SK-N-SH (cell line): ENCODE data around the gene ZFYVE9. TPM values are rescaled to one million over a fixed set of nuclear protein-coding genes. Genes with fewer than 3 reads are reported as not detected.

Source experiments
- CTCF ChIA-PET: fragments of 300-600, 350-600 bp; formaldehyde crosslinking; extraction: SDS; loops from one replicate; lab custom pipeline; 2021; lab: Yijun Ruan, JAX
- POLR2A ChIA-PET: fragments of 350-600 bp; sonication (Branson Sonifier 250); formaldehyde crosslinking; extraction: SDS; loops from one replicate; lab custom pipeline; 2020; ENCODE audit warnings: antibody characterized with exemption, inconsistent platforms; lab: Yijun Ruan, JAX
- DNase-seq: peaks from one replicate; pipeline ENCODE4 v3.0.0; 2012
- H2AFZ ChIP-seq: fragments of 200-600 bp; sonication (generic); 2 replicates; pipeline ENCODE4 v1.8.1; 2016; ENCODE audit warnings: antibody characterized with exemption, mild to moderate bottlenecking, low read depth
- H3F3A ChIP-seq: fragments of 200-600 bp; sonication (generic); replicated peaks from 2 replicates; pipeline ENCODE3; 2016; ENCODE audit warnings: antibody characterized with exemption, mild to moderate bottlenecking; ENCODE audit not compliant: insufficient read depth
- H3K27ac ChIP-seq, 2 experiments: fragments of 200-500 bp in 1 of 2; fragments of 200-600 bp in 1 of 2; sonication (Bioruptor generic) in 1 of 2; sonication (generic), shearing (Covaris generic) in 1 of 2; 2 replicates each; pipeline versions ENCODE4 v1.5.1 to v1.6.1; 2014 to 2016; ENCODE audit warnings: low read depth in 2 of 2, inconsistent platforms in 1 of 2, low read length in 1 of 2, mild to moderate bottlenecking in 1 of 2, mixed read lengths in 1 of 2
- H3K27me3 ChIP-seq: fragments of 200-600 bp; sonication (generic), shearing (Covaris generic); 2 replicates; pipeline ENCODE4 v1.6.1; 2016; ENCODE audit warnings: mixed run types; ENCODE audit not compliant: insufficient read depth
- H3K36me3 ChIP-seq, 2 experiments: fragments of 200-500 bp in 1 of 2; fragments of 200-600 bp in 1 of 2; sonication (Bioruptor generic) in 1 of 2; sonication (generic) in 1 of 2; replicated peaks in 1 of 2; 2 replicates each; pipeline versions ENCODE3 to v1.5.1; 2014 to 2016; ENCODE audit warnings: low read length in 1 of 2, mild to moderate bottlenecking in 1 of 2; ENCODE audit not compliant: insufficient read depth in 2 of 2, control insufficient read depth in 1 of 2
- H3K4me1 ChIP-seq, 2 experiments: fragments of 200-500 bp in 1 of 2; fragments of 200-600 bp in 1 of 2; sonication (Bioruptor generic) in 1 of 2; sonication (generic), shearing (Covaris generic) in 1 of 2; 2 replicates each; pipeline versions ENCODE4 v1.5.1 to v1.6.1; 2014 to 2016; ENCODE audit warnings: low read depth in 1 of 2, low read length in 1 of 2, mixed run types in 1 of 2; ENCODE audit not compliant: insufficient read depth in 2 of 2, control insufficient read depth in 1 of 2
- H3K4me2 ChIP-seq: fragments of 200-600 bp; sonication (generic), shearing (Covaris generic); 2 replicates; pipeline ENCODE4 v1.6.1; 2017; ENCODE audit warnings: mixed run types
- H3K4me3 ChIP-seq, 2 experiments: fragments of 200-500 bp in 1 of 2; fragments of 200-600 bp in 1 of 2; sonication (Bioruptor generic) in 1 of 2; sonication (generic), shearing (Covaris generic) in 1 of 2; 2 replicates each; pipeline versions ENCODE4 v1.5.1 to v1.8.1; 2014 to 2016; ENCODE audit warnings: low read depth in 2 of 2, inconsistent platforms in 1 of 2, low read length in 1 of 2, mild to moderate bottlenecking in 1 of 2, mixed read lengths in 1 of 2, moderate library complexity in 1 of 2
- H3K79me2 ChIP-seq: fragments of 200-600 bp; sonication (generic); 2 replicates; pipeline ENCODE4 v1.8.1; 2017; ENCODE audit warnings: mild to moderate bottlenecking; ENCODE audit not compliant: insufficient read depth
- H3K9ac ChIP-seq: fragments of 200-600 bp; sonication (generic); 2 replicates; pipeline ENCODE4 v1.6.1; 2017; ENCODE audit warnings: mixed run types
- H3K9me2 ChIP-seq: fragments of 200-600 bp; sonication (generic); 2 replicates; pipeline ENCODE4 v1.6.1; 2017; ENCODE audit warnings: mixed run types
- H3K9me3 ChIP-seq: fragments of 200-600 bp; sonication (generic); 2 replicates; pipeline ENCODE4 v1.6.1; 2017; ENCODE audit warnings: mixed run types, mild to moderate bottlenecking, moderate library complexity
- H4K20me1 ChIP-seq: fragments of 200-600 bp; sonication (generic); 2 replicates; pipeline ENCODE4 v1.6.1; 2017; ENCODE audit warnings: mild to moderate bottlenecking, mixed run types; ENCODE audit not compliant: insufficient read depth
- FOSL2 ChIP-seq: IDR thresholded peaks from 2 replicates; pipeline ENCODE4 v1.4.0; 2012; ENCODE audit warnings: low read depth, mild to moderate bottlenecking, moderate library complexity, borderline replicate concordance
- FOXJ3 ChIP-seq: sonication (generic); formaldehyde crosslinking; IDR thresholded peaks from 2 replicates; pipeline ENCODE4 v1.5.1; 2020; ENCODE audit warnings: mild to moderate bottlenecking, missing genetic modification reagents
- GATA2 ChIP-seq: sonication (generic); formaldehyde crosslinking; IDR thresholded peaks from 2 replicates; pipeline ENCODE4 v1.5.0; 2020; ENCODE audit warnings: mild to moderate bottlenecking, missing genetic modification reagents
- NRF1 ChIP-seq: IDR thresholded peaks from 2 replicates; pipeline ENCODE4 v1.6.1; 2012; ENCODE audit warnings: low read depth, mild to moderate bottlenecking, low read length
- RAD21 ChIP-seq: IDR thresholded peaks from 2 replicates; pipeline ENCODE4 v1.6.1; 2012; ENCODE audit warnings: mild to moderate bottlenecking, low read length
- RFX5 ChIP-seq: IDR thresholded peaks from 2 replicates; pipeline ENCODE4 v1.6.1; 2012; ENCODE audit warnings: mild to moderate bottlenecking, improper control_type of control experiment, low read length
- RXRA ChIP-seq: IDR thresholded peaks from 2 replicates; pipeline ENCODE4 v1.4.0; 2012; ENCODE audit warnings: low read depth, mild to moderate bottlenecking, borderline replicate concordance
- SMC3 ChIP-seq: IDR thresholded peaks from 2 replicates; pipeline ENCODE4 v1.6.1; 2012; ENCODE audit warnings: low read depth, low read length, improper control_type of control experiment
- USF1 ChIP-seq: IDR thresholded peaks from 2 replicates; pipeline ENCODE4 v1.4.0; 2012; ENCODE audit warnings: low read depth, borderline replicate concordance
- WGBS: methylation state at CpG from one replicate; pipeline ENCODE4 v1.1.6; 2017; ENCODE audit warnings: low lambda C conversion rate; 5-methylcytosine and 5-hydroxymethylcytosine counted together
- polyA plus RNA-seq, 3 experiments: library from polyadenylated mRNA; depleted of rRNA; stranded (reverse); fragments of >200 nt; gene quantifications; 2 replicates each; pipeline ENCODE4 v1.2.3, GENCODE V29; 2012
- TF ChIP-seq, protein P1 (sequence below): fragments of 200-600 bp; sonication (generic); IDR thresholded peaks from 2 replicates; pipeline ENCODE4 v1.6.1; 2017; ENCODE audit warnings: antibody characterized with exemption, mild to moderate bottlenecking, moderate library complexity
- TF ChIP-seq, protein P2 (sequence below): IDR thresholded peaks from 2 replicates; pipeline ENCODE4 v1.4.0; 2012; ENCODE audit warnings: low read depth

ZFYVE9 gene
- polyA plus RNA-seq, 1 of the 3 experiments (the other 2 are of a cell fraction): 4.1 TPM

GRCh38 chr1:52127181-52128180 is 14.4 kb upstream of the ZFYVE9 start:
- H3K79me2 ChIP-seq: no peaks in the 10 kb centered on the region
- H3K9me3 ChIP-seq: no peaks in the 10 kb centered on the region
- H3K9me2 ChIP-seq: no peaks in the 10 kb centered on the region
- no peak overlapping the region for H3K9ac ChIP-seq
- no peak overlapping the region for H2AFZ ChIP-seq
- no peak overlapping the region for H3K4me2 ChIP-seq
- H4K20me1 ChIP-seq: no peaks in the 10 kb centered on the region
- no peaks in the 10 kb centered on the region for H3K27me3 ChIP-seq
- ChIA-PET POLR2A (interaction anchor here (1.5 kb wide), 1 partner anchor 221 kb away, joined by 5 read pairs; no protein-coding TSS in a partner anchor), CTCF (interaction anchor here (0.6 to 3.7 kb wide), 36 partner anchors 8 to 558 kb away, joined by 3 to 54 read pairs (median 4); partner anchors contain the start of genes ORC1, PRPF38A and ZFYVE9)
- peaks cover 3% of the 10 kb centered on the region for H3F3A ChIP-seq
- no peak overlapping the region for H3K27ac ChIP-seq
- DNase-seq: peak; percentile 62
- TF ChIP-seq SMC3 (peak; percentile 81), RAD21 (peak; percentile 90), RFX5 (0 out of 2 replicates have a peak, but pooled peaks have one; percentile 17), RXRA (no peak), NRF1 (0 out of 2 replicates have a peak, but pooled peaks have one; percentile 8), USF1 (no peak), GATA2 (CRISPR knock-in tag) (no peak), FOXJ3 (CRISPR knock-in tag) (no peak)
- TF ChIP-seq, protein P1, sequence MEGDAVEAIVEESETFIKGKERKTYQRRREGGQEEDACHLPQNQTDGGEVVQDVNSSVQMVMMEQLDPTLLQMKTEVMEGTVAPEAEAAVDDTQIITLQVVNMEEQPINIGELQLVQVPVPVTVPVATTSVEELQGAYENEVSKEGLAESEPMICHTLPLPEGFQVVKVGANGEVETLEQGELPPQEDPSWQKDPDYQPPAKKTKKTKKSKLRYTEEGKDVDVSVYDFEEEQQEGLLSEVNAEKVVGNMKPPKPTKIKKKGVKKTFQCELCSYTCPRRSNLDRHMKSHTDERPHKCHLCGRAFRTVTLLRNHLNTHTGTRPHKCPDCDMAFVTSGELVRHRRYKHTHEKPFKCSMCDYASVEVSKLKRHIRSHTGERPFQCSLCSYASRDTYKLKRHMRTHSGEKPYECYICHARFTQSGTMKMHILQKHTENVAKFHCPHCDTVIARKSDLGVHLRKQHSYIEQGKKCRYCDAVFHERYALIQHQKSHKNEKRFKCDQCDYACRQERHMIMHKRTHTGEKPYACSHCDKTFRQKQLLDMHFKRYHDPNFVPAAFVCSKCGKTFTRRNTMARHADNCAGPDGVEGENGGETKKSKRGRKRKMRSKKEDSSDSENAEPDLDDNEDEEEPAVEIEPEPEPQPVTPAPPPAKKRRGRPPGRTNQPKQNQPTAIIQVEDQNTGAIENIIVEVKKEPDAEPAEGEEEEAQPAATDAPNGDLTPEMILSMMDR: peak; percentile 87
- TF ChIP-seq, protein P2, sequence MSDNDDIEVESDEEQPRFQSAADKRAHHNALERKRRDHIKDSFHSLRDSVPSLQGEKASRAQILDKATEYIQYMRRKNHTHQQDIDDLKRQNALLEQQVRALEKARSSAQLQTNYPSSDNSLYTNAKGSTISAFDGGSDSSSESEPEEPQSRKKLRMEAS: no peak
- no peak overlapping the region for H3K4me3 ChIP-seq
- H3K36me3 ChIP-seq: no peaks in the 10 kb centered on the region
- no peaks in the 10 kb centered on the region for H3K4me1 ChIP-seq
- WGBS: 37% methylated on average over 5 of the region's 5 CpGs

- CTCF ChIA-PET: interaction anchor here (1.5 to 1.7 kb wide), 3 partner anchors 13 to 157 kb away, joined by 3 to 16 read pairs (median 5); no protein-coding TSS in a partner anchor
- no peak for DNase-seq
Observed at GRCh38 chr1:52139817-52140540, 1.9 kb upstream of the ZFYVE9 start.

More at GRCh38 chr1:52139817-52140540, 1.9 kb upstream of the ZFYVE9 start:
- H3F3A ChIP-seq: peaks cover 25% of the 10 kb centered on the region
- H3K9ac ChIP-seq: peak overlapping the region; percentile 30; the same call in 1 of the 2 replicates
- no peaks in the 10 kb centered on the region for H3K36me3 ChIP-seq
- H3K27me3 ChIP-seq: no peaks in the 10 kb centered on the region
- H3K9me3 ChIP-seq: no peaks in the 10 kb centered on the region
- H3K4me1 ChIP-seq: peaks cover 4 to 19% of the 10 kb centered on the region in 2 experiments
- H4K20me1 ChIP-seq: no peaks in the 10 kb centered on the region
- 79% methylated on average over 5 of the region's 5 CpGs for WGBS
- H2AFZ ChIP-seq: peak overlapping the region; percentile 50
- no peaks in the 10 kb centered on the region for H3K9me2 ChIP-seq
- no peak overlapping the region for H3K4me3 ChIP-seq
- peak overlapping the region; percentile 18; the same call in 1 of the 2 replicates for H3K4me2 ChIP-seq
- TF ChIP-seq NRF1: no peak
- TF ChIP-seq FOSL2: peak; percentile 28; the same call in 1 of the 2 replicates
- POLR2A ChIA-PET: no interaction called here
- peaks cover 26% of the 10 kb centered on the region for H3K79me2 ChIP-seq
- peak overlapping the region in 1 of 2 experiments; percentile 89; a peak in 2 of 4 replicates for H3K27ac ChIP-seq
